GM21360 (cell line): ENCODE data around the gene ZNF22.

Source experiments
- ATAC-seq: cut with Tn5 transposase; IDR thresholded peaks from one replicate; pipeline ENCODE4 v1.9.1; 2021; ENCODE audit warnings: mild to moderate bottlenecking, moderate library complexity; ENCODE audit not compliant: unreplicated experiment

The ZNF22 gene

DNA sequence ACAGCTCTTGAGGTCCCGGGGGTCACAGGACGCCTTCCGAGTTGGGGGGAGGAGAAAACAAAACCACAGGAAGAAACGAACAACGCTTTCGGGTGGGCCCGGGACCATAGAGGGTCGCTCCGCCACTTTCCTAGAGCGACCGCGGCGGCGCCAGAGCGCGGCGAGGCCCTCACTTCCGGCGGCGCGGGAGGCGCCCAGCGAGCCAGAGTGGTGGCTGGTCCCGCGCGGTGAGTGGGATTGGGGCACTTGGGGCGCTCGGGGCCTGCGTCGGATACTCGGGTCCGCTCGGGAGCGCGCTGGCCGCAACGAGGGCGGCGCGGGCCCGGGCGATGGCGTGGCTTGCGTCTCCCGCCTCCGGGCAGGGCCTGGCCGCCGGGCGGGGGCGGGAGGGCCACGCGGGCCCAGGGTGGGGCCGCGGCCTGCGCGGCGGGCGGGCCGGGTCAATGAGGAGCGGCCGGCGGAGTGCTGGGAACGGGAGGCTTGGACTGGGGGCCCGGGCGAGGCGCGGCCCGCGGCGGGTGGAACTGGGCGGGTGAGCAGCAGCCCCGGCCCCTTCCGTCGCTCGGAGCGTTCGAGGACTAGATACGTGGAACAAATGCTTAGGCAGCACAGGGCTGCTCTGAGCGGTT lies at the start of gene ZNF22:
Gene ZNF22, plus strand, starts transcription at position 172 of the 629 bp plus-strand sequence. CDS start 2,446 bp downstream, outside the sequence.
- ATAC-seq: peak; percentile 69

DNA sequence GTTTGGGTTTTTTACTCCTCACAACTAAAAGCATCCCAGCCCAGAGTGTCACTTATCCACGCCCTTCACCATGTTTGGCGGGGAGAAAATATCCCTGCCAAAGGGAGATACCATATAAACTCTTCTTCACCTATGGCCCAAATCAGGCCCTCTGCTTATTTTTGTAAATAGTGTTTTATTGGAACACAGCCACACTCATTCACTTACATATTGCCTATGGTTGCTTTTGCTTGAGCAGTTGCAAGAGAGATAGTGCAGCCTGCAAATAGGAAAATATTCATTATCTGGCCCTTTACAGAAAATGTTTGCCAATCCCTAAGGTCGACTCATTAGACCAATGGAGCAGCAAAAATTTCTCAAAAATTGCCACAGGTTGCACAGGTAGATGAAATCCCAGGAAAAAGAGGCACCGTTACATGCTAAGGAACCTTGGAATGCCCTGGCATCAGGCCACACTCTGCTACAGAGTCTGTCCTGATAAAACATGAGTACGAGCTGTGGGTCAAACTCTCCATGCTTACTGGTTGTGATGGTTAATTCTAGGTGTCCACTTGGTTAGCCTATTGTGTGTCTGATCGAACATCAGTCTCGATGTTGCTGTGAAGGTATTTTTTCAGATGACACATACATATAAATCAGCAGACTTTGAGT lies 49.0 kb upstream of the ZNF22 start:
- no peak for ATAC-seq

DNA sequence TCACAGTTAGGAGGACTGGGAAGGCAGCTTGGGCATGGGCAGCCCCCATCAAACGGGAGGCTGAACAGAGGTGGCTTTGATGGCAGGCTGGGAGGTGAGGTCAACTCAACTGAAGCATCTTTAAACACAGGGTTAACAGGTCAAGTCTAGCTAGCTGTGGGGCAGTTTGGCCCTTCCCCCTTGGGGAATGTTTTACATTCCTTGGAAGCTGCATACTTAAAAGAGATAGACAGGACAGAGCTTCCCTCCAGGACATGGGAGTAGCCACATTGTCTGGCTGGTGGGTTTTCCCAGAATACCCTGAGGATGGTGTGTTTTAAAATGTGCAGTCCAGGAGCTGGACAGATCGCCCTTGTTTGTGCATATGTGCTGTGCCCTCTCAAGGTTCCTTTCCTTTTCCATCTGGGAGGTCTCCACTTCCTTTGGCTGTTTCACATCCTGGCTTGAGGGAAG lies 47.9 kb upstream of the ZNF22 start:
- ATAC-seq: no peak

DNA sequence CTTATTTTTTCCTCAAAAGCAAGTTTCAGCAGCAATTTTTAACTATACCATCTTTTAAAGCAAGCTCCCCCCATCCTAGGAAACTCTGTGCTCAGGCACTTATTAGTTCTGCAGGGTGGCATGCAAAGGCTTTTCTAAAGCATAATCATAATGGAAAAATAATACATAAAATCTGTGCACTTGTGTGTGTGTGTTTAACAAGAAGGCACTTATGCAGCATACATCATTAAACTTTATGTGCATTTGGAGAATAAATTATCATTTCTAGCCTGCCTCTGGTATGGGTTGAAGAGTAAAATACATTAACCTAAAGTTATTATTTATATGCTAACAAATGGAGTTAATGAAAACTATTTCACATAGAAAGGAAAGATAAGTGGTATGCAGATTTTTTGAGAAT lies 46.7 kb upstream of the ZNF22 start:
- ATAC-seq: no peak

DNA sequence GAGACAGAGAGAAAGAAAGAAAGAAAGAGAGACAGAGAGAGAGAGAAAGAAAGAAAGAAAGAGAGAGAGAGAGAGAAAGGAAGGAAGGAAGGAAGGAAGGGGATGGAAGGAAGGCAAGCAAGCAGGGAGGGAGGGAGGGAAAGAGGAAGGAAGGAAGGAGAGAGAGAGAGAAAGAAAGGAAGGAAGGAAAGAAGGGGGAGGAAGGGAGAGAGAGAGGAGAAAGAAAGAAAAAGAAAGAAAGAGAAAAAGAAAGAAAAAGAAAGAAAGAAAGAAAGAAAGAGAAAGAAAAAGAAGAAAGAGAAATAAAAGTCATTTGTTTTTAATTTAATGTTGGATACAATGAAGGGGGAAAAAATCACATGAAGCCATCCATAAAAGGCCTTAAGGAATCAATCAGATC lies 45.8 kb upstream of the ZNF22 start:
- ATAC-seq: no peak

DNA sequence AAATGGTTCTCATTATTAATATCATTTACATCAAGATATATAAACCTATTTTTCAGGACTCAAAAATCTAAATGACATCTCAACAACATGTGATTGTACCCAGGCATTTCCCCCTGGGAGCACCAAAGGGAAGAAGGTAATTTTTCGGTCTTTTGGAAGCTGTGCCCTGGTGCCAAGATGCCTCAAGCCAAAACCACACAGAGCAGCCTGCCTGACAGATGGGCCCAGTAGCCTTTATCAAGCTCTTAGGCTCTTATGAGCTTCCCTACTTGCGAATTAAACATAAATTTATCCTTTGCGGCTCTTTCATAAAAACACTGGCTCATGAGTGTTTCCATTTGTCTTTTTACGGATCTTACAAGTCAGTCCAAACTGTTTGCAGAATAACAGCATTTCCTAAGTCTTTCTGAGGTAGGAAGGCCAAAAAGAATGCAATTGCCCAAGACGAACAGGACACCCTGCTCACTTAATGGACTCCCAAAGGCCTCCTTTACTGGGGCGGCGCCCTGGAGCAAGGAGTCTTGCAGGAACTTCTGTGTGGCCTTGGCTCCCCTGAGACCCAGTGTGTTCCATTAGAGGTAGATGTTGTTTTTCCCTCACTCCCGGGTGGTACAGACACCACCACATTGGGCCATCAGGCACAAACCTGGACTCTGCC lies 45.2 kb upstream of the ZNF22 start:
- no peak for ATAC-seq

DNA sequence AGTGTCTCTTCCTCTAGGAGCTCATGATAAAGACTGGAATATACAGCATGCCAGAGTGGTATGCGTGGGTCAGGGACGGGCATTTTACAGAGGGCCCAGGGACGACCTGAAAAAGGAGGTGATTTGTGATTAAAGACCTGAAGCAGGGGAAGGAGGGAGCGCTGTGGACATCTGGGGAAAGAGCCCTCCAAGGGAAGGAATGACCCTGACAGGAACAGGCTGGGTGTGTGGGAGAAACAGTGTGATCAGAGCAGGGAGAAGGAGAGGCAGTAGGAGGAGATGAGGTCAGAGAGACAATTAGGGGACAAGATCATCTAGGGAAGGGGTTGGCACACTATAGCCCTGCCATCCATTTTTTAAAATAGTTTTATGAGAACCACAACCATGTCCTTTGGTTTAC lies 44.5 kb upstream of the ZNF22 start:
- ATAC-seq: no peak

DNA sequence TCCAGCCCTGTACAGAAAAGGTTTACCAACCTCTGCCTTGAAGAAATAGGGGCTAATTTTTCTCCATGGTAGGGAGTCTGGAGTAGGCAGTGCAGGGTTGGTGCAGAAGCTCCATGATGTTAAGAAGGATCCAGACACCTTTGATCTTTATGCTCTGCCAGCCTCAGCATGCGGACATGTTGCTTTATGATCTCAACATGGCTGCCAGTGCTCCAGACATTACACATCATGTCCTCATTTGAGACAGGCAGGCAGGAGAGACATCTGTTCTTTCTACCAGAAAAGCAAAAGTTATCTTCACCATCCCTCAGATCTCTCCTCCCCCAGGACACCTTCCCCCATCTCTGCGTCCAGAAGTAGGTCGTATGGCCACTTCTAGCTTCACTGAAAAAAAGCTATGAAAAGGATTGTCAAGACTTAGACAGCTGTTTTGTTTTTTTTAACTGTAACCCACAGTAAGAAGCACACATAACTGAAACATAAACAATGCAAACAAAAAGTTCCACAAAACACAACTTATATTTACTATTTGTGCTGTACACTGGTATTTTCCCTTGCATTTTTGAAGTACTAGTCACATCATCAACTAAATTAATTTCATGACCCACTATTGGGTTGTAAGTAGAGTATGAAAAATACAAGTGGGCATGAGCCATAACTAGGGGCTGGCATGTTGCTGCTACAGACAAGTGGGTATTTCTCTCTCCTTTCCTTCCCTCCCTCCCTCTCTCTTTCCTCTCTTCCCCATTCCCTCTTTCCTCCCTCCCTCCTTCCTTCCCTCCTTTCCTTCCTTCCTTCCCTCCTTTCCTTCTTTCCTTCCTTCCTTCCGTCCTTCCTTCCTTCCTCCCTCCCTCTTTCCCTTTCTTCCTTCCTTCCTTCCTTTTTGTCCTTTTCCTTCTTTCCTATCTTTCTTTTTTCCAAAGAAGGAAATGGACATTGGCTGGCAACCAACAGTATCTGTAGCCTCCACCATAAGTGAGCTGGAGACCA lies 43.7 kb upstream of the ZNF22 start:
- no peak for ATAC-seq

DNA sequence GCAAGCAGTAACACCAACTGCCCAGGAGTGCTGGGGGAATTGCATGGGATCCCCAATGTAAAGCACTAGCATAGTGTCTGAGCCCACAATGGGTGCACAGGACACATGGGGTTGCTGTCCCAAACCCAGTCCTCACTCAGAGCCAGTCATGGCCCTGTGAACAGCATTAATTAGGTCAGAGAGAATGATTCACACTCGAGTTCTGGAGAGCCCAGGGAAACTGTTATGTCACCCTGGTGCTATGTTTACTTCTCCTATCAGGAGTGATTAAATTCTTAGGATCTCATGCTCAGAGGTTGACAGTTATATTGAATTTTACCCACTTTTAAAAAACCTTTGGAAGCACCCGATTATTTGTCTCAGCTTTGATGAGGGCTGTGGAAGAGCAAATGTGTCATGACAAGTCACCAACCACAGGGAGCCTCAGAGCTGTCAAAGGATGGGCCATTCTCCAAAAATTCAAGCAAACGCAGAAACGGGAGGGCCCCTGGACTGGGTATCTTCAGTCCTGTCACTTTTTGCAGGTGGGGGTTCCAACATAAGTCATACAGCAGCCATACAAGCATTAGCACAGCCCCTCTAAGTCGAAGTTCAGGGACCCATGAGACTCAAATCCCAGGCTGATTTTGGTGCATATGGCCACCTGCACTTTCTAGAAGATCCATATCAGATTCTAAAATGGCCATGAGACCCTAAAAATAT lies 42.4 kb upstream of the ZNF22 start:
- no peak for ATAC-seq

DNA sequence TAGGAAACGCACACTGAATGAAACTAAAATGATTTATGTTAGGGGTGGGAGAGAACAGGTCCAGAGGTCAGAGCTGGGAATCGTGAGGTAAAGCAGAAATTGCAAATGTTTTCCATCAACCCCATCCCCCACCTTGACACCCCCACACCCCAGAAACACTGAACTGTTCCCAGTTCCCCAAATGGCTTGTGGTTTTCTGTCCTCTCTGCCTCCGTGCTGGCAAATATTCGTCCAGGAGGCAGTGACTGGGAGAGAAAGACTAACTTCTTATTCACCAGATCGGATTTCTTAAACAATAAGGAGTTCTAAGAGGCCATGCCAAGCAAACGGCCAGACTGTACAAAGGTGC lies 41.9 kb upstream of the ZNF22 start:
- no peak for ATAC-seq

DNA sequence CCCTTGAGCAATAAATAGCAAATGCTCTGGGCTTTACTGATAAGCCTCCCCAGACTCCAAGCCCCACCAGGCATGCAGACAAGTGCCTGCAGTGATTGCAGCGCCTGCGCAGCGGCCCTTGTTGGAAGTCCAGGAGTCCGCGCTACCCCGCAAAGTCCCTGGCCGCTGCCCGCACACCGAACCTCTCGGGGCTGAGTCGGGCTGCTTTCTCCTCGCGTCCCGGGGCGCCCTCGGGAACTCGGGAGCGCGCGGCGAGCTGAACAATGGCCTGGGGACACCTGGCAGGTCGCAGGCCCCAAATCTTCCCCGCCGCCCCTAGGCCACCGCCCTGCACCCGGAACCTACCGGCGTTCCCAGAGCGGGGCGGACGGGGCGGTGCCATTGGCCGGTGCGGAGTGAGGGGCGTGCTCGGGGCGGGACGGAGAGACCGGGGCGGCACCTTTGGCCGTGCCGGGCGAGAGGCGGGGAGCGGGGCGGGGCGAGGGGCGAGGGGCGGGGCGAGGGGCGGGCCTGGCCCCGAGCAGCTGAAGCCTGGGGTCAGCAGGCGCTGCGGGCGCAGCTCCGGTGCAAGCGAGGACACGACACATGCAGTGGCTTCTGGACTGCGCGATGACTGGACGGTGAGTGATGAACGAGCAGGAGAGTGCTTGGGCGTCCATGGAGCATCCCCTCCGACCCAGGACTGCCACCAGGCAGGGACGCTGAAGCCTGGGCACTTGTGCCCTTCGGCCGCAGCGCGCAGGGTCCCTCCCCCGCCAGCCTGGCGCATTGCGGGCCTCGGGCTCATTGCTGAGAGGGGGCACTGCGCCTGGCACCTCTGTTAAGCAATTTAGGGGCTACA lies 41.3 kb upstream of the ZNF22 start, which contains the start of gene RASSF4:
Gene RASSF4, plus strand, starts transcription at position 556 of the 841 bp plus-strand sequence. CDS start 10,401 bp downstream, outside the sequence.
- peak; percentile 91 for ATAC-seq

DNA sequence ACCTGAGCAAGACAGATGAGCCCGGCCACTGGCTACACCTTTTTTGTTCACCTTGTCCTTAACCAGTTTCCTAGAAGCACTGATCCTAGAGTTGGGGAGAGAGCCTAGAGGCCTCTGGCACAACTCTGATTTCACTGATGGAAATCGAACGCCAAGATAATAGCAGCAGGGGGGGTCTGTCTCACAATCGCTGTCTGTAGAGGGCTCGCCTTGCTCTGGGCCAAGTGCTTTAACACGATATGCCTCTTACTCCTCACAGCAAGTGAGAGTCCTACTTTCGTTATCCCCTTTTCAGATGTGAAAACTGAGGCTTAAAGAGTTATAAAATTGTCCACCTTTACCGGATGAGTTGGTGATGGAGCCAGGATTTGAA lies 40.6 kb upstream of the ZNF22 start:
- no peak for ATAC-seq

DNA sequence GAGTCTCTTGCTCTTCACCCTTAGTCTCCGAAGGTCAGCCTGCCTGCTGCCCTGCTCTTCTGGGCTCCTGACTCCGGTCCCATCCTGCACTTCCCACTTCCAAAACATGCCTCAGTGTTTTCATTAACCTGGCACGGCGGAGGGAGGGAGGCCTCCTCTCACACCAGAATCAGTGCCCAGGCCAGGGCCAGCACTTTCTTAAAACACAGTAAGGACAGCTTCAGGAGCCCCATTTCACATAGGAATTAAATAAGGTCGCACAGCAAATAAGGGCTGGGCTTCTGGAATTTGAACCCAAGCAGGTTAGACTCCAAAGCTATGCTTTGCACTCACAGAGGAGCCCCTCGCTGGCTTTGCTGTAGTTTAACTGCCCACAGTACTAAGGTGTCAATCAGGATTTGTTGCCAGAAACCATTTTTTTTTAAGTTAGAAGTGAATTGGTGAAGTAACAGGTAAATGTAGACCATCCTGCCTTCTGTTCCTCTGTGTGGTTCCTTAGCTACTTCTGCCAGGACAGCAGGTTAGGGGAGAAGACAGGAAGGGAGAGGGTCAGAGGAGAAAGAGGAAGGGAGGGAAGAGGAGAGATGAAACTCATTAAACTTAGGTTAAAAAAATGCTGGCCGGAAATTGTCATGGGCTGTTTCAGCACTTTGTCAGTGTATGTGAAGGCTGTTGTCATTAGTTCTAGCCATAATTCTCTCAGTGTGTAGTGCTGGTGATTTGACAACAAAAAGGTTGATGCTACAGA lies 40.1 kb upstream of the ZNF22 start:
- no peak for ATAC-seq

DNA sequence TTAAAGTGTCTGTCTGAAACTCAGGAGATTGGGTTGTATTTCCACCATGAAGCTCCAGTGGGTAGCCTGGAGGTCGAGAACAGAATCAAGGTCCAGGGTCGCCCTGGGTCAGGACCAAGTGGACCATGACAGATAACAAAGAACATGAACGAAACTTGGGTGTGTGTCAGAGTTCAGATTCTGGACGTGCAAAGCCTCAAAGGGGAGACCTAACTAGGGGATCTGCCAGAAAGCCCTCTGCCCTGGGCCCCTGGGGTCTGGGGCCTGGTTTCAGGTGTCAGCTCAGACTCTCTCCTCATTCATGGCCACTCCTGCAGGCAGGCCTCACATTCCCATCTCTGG lies 39.5 kb upstream of the ZNF22 start:
- no peak for ATAC-seq

DNA sequence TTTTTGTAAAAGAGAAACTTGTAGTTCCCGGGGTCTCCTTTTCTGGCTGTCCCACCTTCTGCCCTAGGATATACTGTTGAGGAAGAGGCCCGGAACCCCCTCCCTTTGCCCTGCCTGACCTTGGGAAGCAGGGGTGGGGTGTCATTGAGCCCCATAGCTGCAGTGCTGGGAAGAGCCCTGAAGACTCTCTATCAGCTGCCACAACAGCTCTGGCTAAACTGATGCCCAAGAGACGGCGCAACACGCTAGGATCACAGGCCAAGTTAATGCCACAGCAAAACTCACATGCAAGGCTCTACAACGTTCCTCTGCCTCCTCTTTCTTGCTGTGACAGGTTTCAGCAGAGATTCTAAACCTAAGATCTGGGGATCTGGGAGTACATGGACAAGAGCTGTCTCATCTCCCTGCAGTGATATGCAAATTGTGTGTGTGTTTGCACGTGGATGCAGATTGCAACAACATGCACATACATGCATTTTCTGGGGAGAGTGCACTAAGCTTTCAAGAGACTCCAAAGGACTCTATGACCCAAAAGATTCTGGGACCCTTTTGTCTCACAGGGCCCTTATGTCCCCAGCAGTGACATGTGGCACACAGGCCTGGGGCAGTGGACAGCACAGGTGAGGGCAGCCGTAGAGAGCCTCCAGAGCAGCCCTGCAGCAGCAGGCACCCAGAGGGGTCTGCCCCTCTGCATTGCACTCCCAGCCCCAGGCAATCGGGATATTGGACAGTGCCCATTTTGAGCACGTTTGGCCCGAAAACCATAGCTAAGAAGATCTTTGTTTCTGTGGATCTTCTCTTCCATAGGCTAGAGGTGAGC lies 38.6 kb upstream of the ZNF22 start:
- no peak for ATAC-seq

DNA sequence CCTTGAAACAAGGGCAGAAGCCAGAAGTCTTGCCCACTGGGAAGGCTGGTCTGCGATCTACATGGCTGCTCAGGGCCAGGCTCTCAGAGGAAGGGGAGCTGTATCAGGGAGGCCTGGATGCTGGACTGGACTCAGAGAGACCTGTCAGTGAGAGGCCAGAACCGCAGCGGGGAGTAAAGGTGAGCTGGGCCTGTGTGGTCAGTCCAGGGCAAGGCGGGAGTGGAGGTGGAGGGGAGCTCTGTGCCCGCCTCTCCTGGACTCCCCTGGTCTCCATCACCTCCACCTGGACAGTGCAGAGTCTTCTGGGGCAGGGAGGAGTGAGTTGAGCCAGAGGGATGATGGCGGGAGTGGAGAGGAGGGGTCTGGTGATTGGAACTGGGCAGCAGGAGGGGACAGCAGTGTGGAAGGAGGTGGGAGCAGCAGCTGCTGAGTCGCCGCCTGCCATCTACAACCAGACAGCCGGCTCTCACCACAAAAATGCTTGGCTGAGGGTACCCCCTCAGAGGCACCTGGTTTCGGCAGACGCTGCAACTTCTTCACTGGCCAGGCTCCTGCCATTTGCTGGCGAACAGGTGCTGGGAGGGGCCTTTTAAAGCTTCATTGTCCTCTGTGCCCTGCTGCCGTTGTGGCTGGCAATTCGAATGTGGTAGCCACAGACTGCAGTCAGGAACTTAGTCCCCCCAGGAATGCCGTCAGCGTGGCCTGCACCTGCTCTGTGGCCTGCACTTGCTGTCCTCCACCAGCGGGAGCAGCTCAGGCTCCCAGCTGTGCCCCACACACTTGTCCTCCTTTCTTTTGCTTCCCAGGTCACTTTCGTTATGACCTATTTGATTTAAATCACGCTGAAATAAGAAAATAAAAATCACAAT lies 37.6 kb upstream of the ZNF22 start:
- no peak for ATAC-seq
